Endothelial cell of umbilical vein (primary cell): ENCODE measurements around the gene GRID1.

Experiments used
- EZH2 ChIP-seq: IDR thresholded peaks from 2 replicates; pipeline ENCODE4 v1.6.1; 2012; ENCODE audit warnings: borderline replicate concordance, low read depth, mild to moderate bottlenecking, moderate library complexity, low read length, inconsistent platforms; ENCODE audit not compliant: severe bottlenecking
- FOS ChIP-seq: IDR thresholded peaks from 2 replicates; pipeline ENCODE4 v1.6.1; 2011; ENCODE audit warnings: mild to moderate bottlenecking, low read length, moderate library complexity, borderline replicate concordance; ENCODE audit not compliant: insufficient read depth
- GATA2 ChIP-seq: IDR thresholded peaks from 2 replicates; pipeline ENCODE4 v1.7.0; 2011; ENCODE audit warnings: low read depth, mild to moderate bottlenecking, moderate library complexity, mixed read lengths, low read length; ENCODE audit not compliant: insufficient read length, insufficient read depth
- JUN ChIP-seq: IDR thresholded peaks from 2 replicates; pipeline ENCODE4 v1.6.1; 2011; ENCODE audit warnings: borderline replicate concordance, low read depth; ENCODE audit not compliant: insufficient read length, insufficient read depth
- MYC ChIP-seq: IDR thresholded peaks from one replicate; pipeline ENCODE4 v1.6.1; 2011; ENCODE audit warnings: mild to moderate bottlenecking, low read depth, low read length
- POLR2A ChIP-seq: IDR thresholded peaks from 2 replicates; pipeline ENCODE4 v1.6.1; 2012; ENCODE audit warnings: low read depth, mild to moderate bottlenecking, control low read depth, low read length
- POLR2AphosphoS5 ChIP-seq: IDR thresholded peaks from 2 replicates; pipeline ENCODE4 v1.6.1; 2012; ENCODE audit warnings: low read depth, mild to moderate bottlenecking, control low read depth, low read length, moderate library complexity; ENCODE audit not compliant: insufficient read depth
- TF ChIP-seq, protein P1 (sequence below), 2 donors: IDR thresholded peaks; 1 replicate in 1 of 2; 2 replicates in 1 of 2; pipeline ENCODE4 v1.5.1; 2011; ENCODE audit warnings: low read length in 2 of 2, mild to moderate bottlenecking in 2 of 2, moderate library complexity in 2 of 2, control low read depth in 1 of 2, inconsistent platforms in 1 of 2, low read depth in 1 of 2; ENCODE audit not compliant: insufficient read depth in 1 of 2; ENCODE audit errors: extremely low read depth in 1 of 2

DNA sequence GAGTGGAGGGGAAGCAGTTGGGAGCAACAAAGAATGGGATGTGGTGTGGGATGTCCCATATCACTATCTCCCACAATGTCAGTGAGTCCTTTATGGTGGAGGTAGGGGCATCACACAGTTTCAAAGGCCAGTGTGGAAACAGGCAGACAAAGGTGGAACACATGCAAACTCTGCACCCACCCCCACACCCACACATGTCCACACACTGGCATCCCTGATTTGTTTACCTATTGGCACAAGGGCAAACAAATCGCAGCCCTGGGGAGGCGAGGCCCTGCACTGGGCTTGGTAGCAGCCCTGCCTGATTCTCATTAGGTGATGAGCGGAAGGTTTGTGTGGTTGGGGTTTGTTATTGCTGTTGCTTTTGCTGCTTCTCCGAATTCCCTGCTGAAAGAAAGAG lies 243.3 kb downstream of the GRID1 start:
- no peak for TF ChIP-seq JUN
- TF ChIP-seq, protein P1, sequence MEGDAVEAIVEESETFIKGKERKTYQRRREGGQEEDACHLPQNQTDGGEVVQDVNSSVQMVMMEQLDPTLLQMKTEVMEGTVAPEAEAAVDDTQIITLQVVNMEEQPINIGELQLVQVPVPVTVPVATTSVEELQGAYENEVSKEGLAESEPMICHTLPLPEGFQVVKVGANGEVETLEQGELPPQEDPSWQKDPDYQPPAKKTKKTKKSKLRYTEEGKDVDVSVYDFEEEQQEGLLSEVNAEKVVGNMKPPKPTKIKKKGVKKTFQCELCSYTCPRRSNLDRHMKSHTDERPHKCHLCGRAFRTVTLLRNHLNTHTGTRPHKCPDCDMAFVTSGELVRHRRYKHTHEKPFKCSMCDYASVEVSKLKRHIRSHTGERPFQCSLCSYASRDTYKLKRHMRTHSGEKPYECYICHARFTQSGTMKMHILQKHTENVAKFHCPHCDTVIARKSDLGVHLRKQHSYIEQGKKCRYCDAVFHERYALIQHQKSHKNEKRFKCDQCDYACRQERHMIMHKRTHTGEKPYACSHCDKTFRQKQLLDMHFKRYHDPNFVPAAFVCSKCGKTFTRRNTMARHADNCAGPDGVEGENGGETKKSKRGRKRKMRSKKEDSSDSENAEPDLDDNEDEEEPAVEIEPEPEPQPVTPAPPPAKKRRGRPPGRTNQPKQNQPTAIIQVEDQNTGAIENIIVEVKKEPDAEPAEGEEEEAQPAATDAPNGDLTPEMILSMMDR (IDR thresholded peaks at IDR 0.05; ENCODE audit: extremely low read depth in 1 of 2, insufficient read depth in 1 of 2, low read depth in 1 of 2, low read length in 2 of 2): no peak
- no peak for TF ChIP-seq EZH2
- no peak for TF ChIP-seq POLR2A
- no peak for TF ChIP-seq POLR2AphosphoS5
- no peak for TF ChIP-seq MYC
- no peak for TF ChIP-seq FOS
- no peak for TF ChIP-seq GATA2
